HEK293 (cell line): ENCODE data around the gene TMEM131L.

ENCODE experiments used
- KLF16 ChIP-seq: fragments of 450-650 bp; formaldehyde crosslinking; IDR thresholded peaks from 2 replicates; pipeline ENCODE4 v1.5.1; 2017; ENCODE audit warnings: missing biosample characterization, missing genetic modification characterization
- REST ChIP-seq: fragments of 450-650 bp; formaldehyde crosslinking; IDR thresholded peaks from 2 replicates; pipeline ENCODE4 v1.5.1; 2016; ENCODE audit warnings: missing biosample characterization, missing genetic modification characterization
- TRIM28 ChIP-seq: IDR thresholded peaks from 2 replicates; pipeline ENCODE4 v1.6.1; 2011; ENCODE audit warnings: low read length, control low read depth, borderline replicate concordance
- ZBTB49 ChIP-seq: fragments of 450-650 bp; formaldehyde crosslinking; IDR thresholded peaks from 2 replicates; pipeline ENCODE4 v1.5.1; 2016; ENCODE audit warnings: missing biosample characterization, missing genetic modification characterization, low read depth
- ZBTB8A ChIP-seq: fragments of 450-650 bp; formaldehyde crosslinking; IDR thresholded peaks from 2 replicates; pipeline ENCODE4 v1.5.1; 2016; ENCODE audit warnings: missing biosample characterization, missing genetic modification characterization
- ZNF175 ChIP-seq: fragments of 450-650 bp; formaldehyde crosslinking; IDR thresholded peaks from 2 replicates; pipeline ENCODE4 v1.5.1; 2016; ENCODE audit warnings: missing biosample characterization, missing genetic modification characterization
- TF ChIP-seq, protein P1 (sequence below): fragments of 450-650 bp; formaldehyde crosslinking; IDR thresholded peaks from 2 replicates; pipeline ENCODE4 v1.5.1; 2016; ENCODE audit warnings: missing biosample characterization, missing genetic modification characterization

- TF ChIP-seq, protein P1, sequence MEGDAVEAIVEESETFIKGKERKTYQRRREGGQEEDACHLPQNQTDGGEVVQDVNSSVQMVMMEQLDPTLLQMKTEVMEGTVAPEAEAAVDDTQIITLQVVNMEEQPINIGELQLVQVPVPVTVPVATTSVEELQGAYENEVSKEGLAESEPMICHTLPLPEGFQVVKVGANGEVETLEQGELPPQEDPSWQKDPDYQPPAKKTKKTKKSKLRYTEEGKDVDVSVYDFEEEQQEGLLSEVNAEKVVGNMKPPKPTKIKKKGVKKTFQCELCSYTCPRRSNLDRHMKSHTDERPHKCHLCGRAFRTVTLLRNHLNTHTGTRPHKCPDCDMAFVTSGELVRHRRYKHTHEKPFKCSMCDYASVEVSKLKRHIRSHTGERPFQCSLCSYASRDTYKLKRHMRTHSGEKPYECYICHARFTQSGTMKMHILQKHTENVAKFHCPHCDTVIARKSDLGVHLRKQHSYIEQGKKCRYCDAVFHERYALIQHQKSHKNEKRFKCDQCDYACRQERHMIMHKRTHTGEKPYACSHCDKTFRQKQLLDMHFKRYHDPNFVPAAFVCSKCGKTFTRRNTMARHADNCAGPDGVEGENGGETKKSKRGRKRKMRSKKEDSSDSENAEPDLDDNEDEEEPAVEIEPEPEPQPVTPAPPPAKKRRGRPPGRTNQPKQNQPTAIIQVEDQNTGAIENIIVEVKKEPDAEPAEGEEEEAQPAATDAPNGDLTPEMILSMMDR (tag by site-specific recombination), result no peak
- TF ChIP-seq TRIM28, result no peak
- no peak for TF ChIP-seq ZBTB8A (tag by site-specific recombination)
- TF ChIP-seq KLF16 (tag by site-specific recombination), result no peak
- TF ChIP-seq REST, result no peak
- TF ChIP-seq ZNF175 (tag by site-specific recombination), result no peak
- TF ChIP-seq ZBTB49, result no peak
Observed at GRCh38 chr4:153643406-153644383, 177.5 kb downstream of the TMEM131L start.
